HG03575 (cell line): Measurements from ENCODE around the gene WDPCP.
"Not testable (repeated sequence)": the region's sequence is repeated elsewhere in the genome, so short reads cannot be mapped to it uniquely, and the experiment has no call there.

Experiments
- ATAC-seq: cut with Tn5 transposase; IDR thresholded peaks from one replicate; pipeline ENCODE4 v1.9.1; 2021; ENCODE audit not compliant: unreplicated experiment, insufficient number of reproducible peaks, low FRiP score; ENCODE audit errors: extremely low read depth

Gene WDPCP

GRCh38 chr2:63093502-63093901 lies 494.8 kb downstream of the WDPCP start:
- no peak for ATAC-seq

- ATAC-seq = no peak
These were observed 495.4 kb downstream of the WDPCP start for GRCh38 chr2:63092857-63093256.

- ATAC-seq = no peak
These were observed 495.9 kb downstream of the WDPCP start for GRCh38 chr2:63092401-63092800.

GRCh38 chr2:63086687-63087086 lies 501.6 kb downstream of the WDPCP start:
- no peak for ATAC-seq

GRCh38 chr2:63081404-63081803 lies 506.9 kb downstream of the WDPCP start:
- no peak for ATAC-seq

- no peak for ATAC-seq
These were observed 509.2 kb downstream of the WDPCP start for GRCh38 chr2:63078852-63079606.

GRCh38 chr2:63074399-63074798 lies 513.9 kb downstream of the WDPCP start:
- ATAC-seq = not testable (repeated sequence)

- no peak for ATAC-seq
These were observed 514.3 kb downstream of the WDPCP start for GRCh38 chr2:63073994-63074393.

GRCh38 chr2:63071664-63072063 lies 516.6 kb downstream of the WDPCP start:
- no peak for ATAC-seq
